ENCODE results near the gene NPLOC4. TPM values are rescaled to one million over a fixed set of nuclear protein-coding genes. Genes with fewer than 3 reads are reported as not detected.

NPLOC4 gene
- total RNA-seq, 1 donor from 2014 or later, result 87.5 TPM

- H3K36me3 ChIP-seq, result peaks cover 88% of the 10 kb centered on the region
- DNase-seq, result no peak
Measured at GRCh38 chr17:81601525-81602120, 35.3 kb downstream of the NPLOC4 start.

GRCh38 chr17:81599719-81600486 is 37.0 kb downstream of the NPLOC4 start:
- H3K27me3 ChIP-seq (ENCODE audit: low read depth), result no peaks in the 10 kb centered on the region
- no peaks in the 10 kb centered on the region for H3K9me3 ChIP-seq (replicated peaks)
- peaks cover 21% of the 10 kb centered on the region for H3K4me1 ChIP-seq
- peak overlapping the region; percentile 47 for H3K27ac ChIP-seq (replicated peaks)
- DNase-seq, result peak; percentile 58
- peaks cover 88% of the 10 kb centered on the region for H3K36me3 ChIP-seq
- no peak overlapping the region for H3K4me3 ChIP-seq
- intact Hi-C loops (cut with micrococcal nuclease), result loop anchor here (5.0 kb wide), 1 partner anchor 348 kb away; no protein-coding TSS in a partner anchor
- no peak for TF ChIP-seq CTCF (IDR thresholded peaks at IDR 0.05; ENCODE audit: borderline replicate concordance)

More at GRCh38 chr17:81601525-81602120, 35.3 kb downstream of the NPLOC4 start:
- intact Hi-C loops (cut with micrococcal nuclease), result loop anchor here (5.0 kb wide), 1 partner anchor 349 kb away; no protein-coding TSS in a partner anchor
- no peaks in the 10 kb centered on the region for H3K9me3 ChIP-seq (replicated peaks)
- H3K27ac ChIP-seq (replicated peaks), result no peak overlapping the region
- H3K4me3 ChIP-seq, result no peak overlapping the region
- peak; percentile 88 for TF ChIP-seq CTCF (IDR thresholded peaks at IDR 0.05; ENCODE audit: borderline replicate concordance)
- no peaks in the 10 kb centered on the region for H3K27me3 ChIP-seq (ENCODE audit: low read depth)
- H3K4me1 ChIP-seq, result peaks cover 21% of the 10 kb centered on the region

GRCh38 chr17:81593105-81593871 is 43.6 kb downstream of the NPLOC4 start:
- intact Hi-C loops (cut with micrococcal nuclease), result no loop called here

GRCh38 chr17:81591971-81592370 is 44.9 kb downstream of the NPLOC4 start:
- no peak overlapping the region for H3K4me3 ChIP-seq
- TF ChIP-seq CTCF (IDR thresholded peaks at IDR 0.05; ENCODE audit: borderline replicate concordance), result no peak
- intact Hi-C loops (cut with micrococcal nuclease), result no loop called here
- peaks cover 28% of the 10 kb centered on the region for H3K4me1 ChIP-seq
- DNase-seq, result no peak
- H3K27ac ChIP-seq (replicated peaks), result peak overlapping the region; percentile 70
- H3K36me3 ChIP-seq, result peaks cover 100% of the 10 kb centered on the region
- no peaks in the 10 kb centered on the region for H3K9me3 ChIP-seq (replicated peaks)
- no peaks in the 10 kb centered on the region for H3K27me3 ChIP-seq (ENCODE audit: low read depth)

More at GRCh38 chr17:81593105-81593871, 43.6 kb downstream of the NPLOC4 start:
- no peak overlapping the region for H3K4me3 ChIP-seq
- DNase-seq, result no peak
- TF ChIP-seq CTCF (IDR thresholded peaks at IDR 0.05; ENCODE audit: borderline replicate concordance), result no peak
- H3K27me3 ChIP-seq (ENCODE audit: low read depth), result no peaks in the 10 kb centered on the region
- peaks cover 28% of the 10 kb centered on the region for H3K4me1 ChIP-seq
- H3K36me3 ChIP-seq, result peaks cover 100% of the 10 kb centered on the region
- H3K27ac ChIP-seq (replicated peaks), result peak overlapping the region; percentile 70
- no peaks in the 10 kb centered on the region for H3K9me3 ChIP-seq (replicated peaks)

GRCh38 chr17:81590121-81590520 is 46.8 kb downstream of the NPLOC4 start:
- no peak overlapping the region for H3K27ac ChIP-seq (replicated peaks)
- no peak overlapping the region for H3K4me3 ChIP-seq
- DNase-seq, result no peak
- peaks cover 28% of the 10 kb centered on the region for H3K4me1 ChIP-seq
- intact Hi-C loops (cut with micrococcal nuclease), result no loop called here
- no peak for TF ChIP-seq CTCF (IDR thresholded peaks at IDR 0.05; ENCODE audit: borderline replicate concordance)
- no peaks in the 10 kb centered on the region for H3K9me3 ChIP-seq (replicated peaks)
- no peaks in the 10 kb centered on the region for H3K27me3 ChIP-seq (ENCODE audit: low read depth)
- H3K36me3 ChIP-seq, result peaks cover 100% of the 10 kb centered on the region
